Hindlimb muscle (tissue), 1 donor: ENCODE measurements around the gene IGF2BP3. TPM values are rescaled to one million over a fixed set of nuclear protein-coding genes. Genes with fewer than 3 reads are reported as not detected.
A peak's percentile ranks its signal among the peaks of the same experiment; 100 is the strongest.
"Not testable (repeated sequence)": the region's sequence is repeated elsewhere in the genome, so short reads cannot be mapped to it uniquely, and the experiment has no call there.

ENCODE experiments used
- DNase-seq: peaks from one replicate; pipeline ENCODE4 v3.0.0-alpha.2; 2013
- polyA plus RNA-seq: library from polyadenylated mRNA; unstranded; fragments of 120-200 nt; gene quantifications from one replicate; pipeline ENCODE4 v1.2.1, GENCODE V29; 2013; ENCODE audit not compliant: insufficient read length

The IGF2BP3 gene
- polyA plus RNA-seq, 1 donor: 27.5 TPM

DNA sequence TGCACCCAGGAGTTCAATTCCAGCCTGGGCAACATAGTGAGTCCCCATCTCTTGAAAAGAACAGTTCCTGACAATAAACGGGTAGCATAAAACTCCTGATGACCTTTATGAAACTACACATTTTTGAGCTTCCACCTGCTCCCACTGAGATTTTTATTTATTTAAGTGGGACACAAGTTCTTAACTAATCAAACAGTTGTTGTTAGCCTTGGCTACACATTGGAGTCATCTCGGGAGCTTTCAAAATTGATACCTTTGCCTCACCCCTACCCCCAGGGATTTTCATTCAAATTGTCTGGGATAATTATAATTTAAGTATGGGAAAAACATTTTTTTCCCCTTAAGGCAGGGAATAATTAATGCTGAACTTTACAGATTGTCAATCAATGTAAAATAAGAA lies 131.9 kb downstream of the IGF2BP3 start:
- DNase-seq: no peak

DNA sequence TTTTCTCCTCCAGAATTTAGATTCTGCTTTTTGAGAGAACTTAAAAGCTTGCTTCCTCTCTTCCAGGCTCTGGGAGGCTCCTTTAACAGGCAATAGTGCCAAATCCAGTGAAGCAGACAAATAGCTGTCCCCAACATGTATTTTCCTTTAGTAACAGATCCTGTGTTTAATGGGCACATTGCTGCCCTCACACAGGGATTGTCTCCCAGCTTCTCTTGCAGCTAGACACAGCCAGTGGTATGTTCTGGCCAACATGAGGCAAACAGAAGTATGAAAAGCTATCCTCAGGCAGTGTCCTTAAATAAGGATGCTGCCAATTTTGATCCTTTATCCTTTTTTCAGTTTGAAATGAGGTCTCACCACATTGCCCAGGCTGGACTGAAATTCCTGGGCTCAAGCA lies 132.9 kb downstream of the IGF2BP3 start:
- no peak for DNase-seq

DNA sequence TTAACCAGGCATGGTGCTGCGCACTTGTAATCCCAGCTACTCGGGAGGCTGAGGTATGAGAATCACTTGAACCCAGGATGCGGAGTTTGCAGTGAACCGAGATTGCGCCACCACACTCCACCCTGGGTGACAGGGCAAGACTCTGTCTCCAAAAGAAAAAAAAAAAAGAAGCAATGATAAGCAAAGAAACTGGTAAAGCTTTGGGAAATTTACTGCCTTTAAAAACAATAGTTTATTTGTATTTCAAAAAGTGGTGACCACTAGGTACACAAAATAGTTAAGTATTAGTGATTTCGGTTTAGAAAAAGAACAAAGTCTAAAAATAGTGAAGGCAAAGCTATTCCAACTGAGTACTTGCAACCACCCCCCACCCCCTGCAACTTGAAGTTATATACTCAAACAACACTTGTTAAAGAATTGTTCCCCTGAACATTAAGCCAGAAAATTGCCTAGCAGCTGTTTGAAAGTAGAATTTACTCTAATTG lies 133.4 kb downstream of the IGF2BP3 start:
- DNase-seq: no peak

DNA sequence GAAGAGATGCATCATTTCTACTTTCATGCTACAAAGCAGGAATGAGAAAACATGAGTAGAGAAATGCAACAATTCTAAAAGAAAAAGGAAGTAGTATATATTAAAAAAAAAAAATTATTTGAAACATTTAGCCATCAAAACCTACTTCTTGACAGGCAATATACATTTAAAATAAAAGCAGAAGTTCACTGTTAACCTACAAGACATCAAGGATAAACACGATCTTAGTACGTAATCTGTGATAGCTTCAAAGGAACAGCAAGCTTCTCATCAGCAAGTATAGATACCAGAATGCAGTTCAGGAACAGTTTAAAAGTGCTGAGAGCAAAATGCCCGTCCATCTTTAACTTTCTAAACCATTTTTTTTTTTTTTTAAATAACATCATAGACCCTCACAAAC lies 134.2 kb downstream of the IGF2BP3 start:
- DNase-seq: no peak

DNA sequence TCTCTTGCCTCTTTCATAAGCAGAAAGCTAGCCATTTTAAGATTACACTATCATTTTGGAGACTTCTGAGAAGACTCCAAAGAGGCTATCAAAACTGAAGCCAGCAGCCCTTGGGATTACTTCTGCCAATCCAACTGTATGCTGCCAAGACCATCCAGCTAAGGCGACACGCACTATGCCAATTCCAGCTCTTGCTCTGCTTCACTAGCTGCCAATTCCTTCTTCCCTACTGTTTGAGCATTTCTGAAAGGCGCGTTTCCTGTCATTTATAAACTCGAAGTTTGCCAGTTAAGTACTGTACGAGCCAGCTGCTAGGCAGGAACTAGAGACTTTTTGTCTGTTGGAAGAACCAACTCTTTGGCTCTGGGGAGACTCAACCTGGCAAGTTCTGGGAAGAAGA lies 134.7 kb downstream of the IGF2BP3 start:
- DNase-seq: no peak

DNA sequence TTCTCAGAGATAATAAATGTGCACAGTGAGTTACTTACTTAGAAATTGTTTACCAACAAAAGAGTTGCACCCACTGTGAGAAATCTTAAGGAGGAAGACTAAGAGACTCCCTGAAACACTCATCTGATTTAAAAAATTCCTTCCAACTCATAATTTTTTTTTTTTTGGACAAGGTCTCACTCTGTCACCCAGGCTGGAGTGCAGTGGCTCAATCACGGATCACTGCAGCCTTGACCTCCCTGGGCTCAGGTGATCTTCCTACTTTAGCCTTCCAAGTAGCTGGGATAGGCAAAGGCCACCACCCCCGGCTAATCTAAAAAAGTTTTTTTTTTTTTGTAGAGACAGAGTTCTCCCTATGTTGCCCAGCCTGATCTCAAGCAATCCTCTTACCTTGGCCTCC lies 135.2 kb downstream of the IGF2BP3 start:
- no peak for DNase-seq

DNA sequence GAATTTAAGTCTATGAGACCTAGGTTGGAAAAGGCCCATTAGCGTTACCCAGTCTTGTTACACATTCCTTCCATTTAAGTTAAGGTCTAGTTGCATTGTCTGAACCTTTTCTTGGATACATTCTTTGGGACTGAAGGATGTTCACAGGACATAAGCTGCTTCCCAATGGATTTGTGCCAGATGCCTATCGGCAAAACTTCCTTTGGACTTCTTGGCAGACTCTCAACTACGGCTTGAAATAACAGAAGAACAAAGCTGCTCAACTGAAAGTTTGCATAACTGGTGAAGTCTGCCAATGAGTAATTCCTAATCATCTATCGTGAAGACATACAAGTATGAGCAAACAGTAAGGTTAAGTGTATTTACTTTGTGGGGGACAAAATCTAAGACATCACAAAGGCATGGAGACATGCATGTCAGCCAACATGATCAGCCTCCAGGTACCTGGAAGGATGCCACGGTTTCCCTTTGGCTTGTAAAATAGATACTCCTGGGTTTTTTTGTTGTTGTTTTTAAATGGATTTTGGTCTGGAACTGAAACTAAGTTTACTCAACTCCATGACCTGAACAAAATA lies 135.7 kb downstream of the IGF2BP3 start:
- DNase-seq: no peak

DNA sequence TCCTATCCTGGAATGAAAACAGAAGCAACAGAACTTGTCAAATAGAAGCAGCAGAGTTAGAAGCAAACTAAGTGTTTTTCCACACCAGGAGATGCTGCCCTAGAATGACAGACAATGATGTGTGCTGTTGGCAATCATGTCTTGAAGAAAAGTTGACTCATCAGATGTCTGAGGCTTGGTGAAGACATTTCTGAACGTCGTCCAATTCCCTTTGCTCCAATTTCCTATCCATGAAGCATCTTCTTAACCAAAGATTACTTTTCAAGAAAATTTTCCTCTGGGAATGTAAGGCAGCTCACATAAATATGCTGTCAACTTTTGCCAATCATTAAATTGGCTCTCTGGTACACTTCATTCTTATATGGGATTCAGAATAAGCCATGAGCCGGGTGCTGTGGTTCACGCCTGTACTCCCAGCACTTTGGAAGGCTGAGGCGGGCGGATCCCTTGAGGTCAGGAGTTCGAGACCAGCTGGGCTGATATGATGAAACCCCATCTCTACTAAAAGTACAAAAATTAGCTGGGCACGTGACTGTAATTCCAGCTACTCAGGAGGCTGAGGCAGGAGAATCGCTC lies 136.5 kb downstream of the IGF2BP3 start:
- DNase-seq: peak; percentile 81

DNA sequence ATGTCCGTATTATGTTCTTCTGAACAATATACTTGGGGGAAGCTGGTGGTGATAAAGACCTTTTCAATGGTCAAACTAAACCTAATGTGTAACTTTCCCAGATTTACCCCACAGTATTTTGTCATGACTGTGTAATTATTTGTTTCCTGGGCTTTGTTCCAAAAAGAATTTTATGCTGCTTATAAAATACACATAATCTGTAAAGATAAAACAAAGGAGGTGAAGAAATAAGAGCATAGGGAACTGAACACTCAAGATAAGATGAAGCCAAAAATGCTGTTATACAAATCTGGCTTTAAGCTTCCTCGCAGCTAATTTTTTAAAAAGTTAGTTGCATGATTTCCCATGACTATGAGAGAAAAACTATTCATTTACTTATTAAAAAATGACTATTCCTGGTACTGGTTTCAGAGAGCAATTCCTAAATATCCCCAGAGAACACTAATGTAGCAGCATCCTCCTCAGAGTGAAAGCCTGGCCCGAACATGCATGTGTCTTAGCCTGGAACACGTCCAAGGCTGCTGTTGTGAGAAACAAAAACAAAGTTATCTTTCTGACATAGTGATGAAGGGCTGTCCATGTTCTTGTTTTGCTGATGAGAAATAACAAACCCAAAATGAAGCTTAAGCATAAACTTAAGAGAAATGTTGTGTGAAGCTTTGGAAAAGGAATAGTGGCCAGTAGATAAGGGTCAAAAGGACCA lies 137.2 kb downstream of the IGF2BP3 start:
- peak; percentile 68 for DNase-seq

DNA sequence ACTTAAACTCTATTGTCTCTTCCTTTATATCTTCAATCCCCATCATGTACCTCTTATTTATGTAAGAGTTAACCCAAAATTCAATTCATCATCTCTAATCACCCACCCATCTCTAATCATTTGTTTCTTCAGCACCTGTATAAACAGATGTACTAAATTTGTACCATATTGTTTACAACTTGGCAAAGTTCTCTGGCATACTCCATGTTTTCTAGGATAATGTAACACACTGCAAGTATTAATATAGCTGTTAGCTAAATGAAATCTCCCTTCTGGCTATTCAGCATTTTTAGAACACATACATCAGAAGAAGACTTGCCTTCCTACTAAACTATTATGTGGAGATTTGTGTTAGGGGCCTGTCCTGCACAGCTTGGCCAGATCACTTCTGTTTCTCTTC lies 138.1 kb downstream of the IGF2BP3 start:
- no peak for DNase-seq

DNA sequence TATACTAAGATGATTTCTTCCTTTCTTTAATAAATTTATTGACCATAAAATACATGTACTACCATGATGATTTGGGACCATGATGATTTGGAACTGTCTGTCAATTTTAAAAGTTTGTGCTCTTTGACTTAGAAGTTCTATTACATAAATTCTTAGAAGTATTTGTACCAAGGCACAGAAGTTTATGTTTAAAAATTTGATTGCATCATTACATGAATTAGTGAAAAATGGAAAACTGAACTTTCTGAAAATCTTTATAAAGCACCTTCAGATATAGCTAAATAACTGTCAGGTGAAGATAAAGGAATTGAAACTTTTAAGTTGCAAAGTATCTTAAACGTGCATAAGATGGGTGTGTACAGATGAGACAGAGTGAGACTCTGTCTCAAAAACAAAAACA lies 139.2 kb downstream of the IGF2BP3 start:
- DNase-seq: no peak

DNA sequence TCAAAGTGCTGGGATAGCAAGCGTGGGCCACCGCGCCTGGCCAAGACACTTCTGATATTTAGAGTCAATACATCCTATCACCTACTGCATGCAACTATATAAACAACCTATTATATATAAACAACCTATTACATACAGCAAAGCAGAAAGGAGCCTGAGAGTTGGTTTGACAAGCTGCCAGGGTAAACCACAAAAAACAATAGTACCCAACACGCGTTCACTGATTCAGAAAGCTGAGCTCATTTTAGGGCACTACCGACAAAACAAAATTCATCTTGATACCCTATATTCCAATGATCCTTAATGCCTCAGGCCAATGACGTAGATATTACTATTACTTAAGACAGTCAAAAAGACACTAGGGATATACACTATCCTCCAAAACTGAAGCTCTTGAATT lies 154.9 kb downstream of the IGF2BP3 start:
- DNase-seq: no peak

DNA sequence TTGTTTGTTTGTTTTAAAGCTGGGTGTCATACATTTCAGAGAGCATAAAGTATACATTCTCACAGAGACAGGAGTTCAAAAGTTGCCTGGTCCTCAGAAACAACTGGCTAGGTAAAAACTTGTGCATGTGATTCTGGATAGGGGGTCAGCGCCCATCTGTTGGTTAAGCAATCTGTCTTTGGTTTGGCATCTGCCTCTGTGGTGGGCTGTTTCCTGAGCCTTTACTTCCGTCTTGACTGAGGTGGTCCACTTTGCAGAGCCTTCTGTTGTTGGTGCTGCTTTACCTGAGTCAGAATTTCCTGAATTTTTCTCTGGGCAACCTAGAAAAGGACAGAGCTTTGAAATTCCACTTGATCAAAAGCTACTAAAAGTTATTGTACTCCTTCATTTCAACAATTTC lies 158.2 kb downstream of the IGF2BP3 start:
- not testable (repeated sequence) for DNase-seq

DNA sequence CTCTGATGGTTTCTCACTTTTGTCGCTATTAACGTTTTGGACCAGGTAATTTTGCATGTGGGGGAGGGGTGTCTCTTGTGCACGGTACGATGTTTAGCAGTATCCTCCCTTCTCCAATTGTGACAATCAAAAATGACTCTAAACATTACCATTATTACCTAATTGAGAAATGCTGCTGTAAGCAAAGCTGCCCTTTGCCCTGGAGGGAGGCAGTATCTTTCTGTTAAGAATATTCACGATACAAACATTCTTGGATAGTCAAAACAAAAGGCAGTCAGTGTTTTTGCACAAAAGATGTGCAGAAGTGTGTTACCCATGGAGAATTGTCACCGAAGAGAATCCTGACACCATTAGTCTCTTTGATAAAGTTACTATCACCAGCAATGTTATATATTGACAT lies 161.5 kb downstream of the IGF2BP3 start:
- no peak for DNase-seq

DNA sequence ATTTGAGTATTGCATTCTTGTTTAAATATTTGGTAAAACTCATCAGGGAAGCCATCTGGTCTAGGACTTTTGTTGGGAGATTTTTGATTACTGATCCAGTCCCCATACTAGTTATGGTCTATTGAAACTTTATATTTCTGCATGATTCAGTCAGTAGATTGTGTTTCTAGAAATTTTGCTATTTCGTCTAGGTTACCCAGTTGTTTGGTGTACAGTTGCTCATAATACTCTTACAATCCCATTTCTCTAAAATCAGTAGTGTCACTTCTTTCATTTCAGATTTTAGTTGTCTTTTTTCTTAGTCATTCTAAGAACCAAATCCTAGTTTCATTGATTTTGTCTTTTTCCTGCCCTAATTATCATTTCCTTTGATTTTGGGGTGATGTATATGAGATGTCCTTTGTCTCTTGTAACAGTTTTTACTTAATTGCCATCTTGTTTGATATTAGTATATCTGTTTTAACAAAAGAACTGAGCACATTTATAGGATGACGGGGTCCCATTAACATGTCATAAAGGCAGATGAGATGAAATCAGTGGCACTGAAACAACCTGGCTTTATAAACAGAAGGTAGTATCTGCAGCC lies 163.3 kb downstream of the IGF2BP3 start:
- DNase-seq: no peak

DNA sequence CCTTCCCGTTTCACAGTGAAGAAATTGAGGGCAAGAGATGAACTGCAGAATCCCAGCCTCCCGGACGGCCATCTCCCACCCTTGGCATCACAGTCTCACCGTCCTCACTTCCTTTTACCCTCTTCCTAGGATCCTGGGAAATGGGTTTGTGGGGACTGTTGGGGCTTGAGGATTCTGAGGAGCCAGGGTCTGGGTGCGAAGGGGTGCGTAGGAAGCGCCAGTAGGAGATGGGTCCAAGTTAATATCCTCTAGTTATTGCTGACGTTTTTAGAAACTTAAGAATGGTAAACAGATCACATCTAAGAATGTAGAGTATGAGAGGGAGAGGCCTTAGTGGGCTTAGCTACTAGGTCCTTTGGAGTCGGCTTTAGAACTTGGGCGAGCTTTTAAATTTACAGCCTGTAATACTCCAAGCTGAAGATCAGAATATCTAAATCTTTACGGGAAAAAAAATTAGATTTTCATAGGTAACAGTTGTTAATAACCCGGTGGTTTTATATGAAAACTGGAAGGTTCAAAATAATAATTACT lies 170.5 kb downstream of the IGF2BP3 start:
- no peak for DNase-seq

DNA sequence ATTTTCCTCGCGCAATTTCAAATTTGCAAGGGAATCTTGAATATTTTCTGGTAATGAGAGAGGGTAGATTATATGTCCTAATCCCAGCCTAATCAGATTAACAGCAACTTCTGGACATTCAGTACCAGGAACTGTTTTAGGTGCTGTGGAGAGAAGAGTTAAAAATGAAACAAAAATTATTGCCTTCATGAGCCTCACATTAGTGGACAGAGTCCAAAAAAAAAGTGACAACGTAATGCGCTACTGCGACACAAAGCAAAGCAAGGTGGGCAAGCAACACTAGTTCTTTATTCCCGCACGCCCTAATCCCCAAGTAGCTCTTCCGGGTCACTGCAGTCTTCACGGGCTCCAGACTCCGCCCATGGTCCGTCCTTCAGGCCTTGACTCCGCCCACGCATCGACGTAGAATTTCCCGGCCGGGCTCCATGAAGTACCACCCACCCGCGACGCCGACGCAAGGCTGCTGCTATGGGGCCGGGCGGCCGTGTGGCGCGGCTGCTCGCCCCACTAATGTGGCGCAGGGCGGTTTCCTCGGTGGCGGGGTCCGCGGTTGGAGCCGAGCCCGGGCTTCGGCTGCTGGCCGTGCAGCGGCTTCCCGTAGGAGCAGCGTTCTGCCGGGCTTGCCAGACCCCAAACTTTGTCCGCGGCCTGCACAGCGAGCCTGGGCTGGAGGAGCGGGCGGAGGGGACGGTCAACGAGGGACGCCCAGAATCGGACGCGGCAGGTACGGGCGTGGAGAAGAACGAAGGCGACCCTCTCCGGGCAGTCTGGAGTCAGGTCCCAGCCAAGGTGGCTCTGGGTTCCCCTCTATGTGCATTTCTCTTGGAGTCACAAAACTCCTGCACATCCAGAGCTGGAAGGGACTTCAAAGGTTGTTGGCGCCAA lies 171.2 kb downstream of the IGF2BP3 start, which contains the start of gene MALSU1:
Gene MALSU1, plus strand, starts transcription at position 455 of the 885 bp plus-strand sequence. Its CDS starts 14 bp downstream, at position 469.
- DNase-seq: peak; percentile 98

DNA sequence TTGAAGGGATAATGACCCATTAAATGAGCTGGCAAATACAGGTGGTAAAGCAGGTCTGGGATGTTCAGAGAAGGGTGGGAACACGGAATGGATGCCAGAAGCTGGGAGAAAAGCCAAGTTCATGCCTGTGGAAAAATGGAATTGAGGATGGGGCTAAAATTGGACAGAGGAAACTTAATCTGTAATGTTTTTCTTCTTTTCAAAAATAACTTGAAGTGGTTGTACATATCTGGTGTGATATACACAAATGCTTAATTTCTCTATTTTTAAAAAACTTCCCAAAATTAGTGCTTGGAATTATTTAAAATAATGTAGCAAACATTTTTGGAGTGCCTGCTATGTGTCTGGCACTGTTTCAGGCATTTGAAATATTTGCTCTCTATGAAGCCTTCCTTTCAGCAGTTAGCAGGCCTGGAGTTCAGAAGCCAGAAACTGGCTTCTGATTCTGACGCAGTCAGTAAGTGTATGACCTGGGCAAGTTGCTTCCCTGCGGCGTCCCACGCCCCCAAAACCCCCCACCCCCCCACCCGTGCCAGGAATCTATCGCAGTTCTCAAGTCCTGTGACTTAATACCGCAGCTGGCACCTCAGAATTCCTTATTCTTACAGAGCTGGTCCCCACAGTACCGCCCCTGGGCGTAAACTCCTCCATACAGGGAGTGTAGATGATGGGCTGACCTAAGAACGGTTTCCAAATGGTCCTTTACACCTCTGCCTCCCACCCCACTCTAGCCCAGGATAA lies 172.0 kb downstream of the IGF2BP3 start:
- no peak for DNase-seq

DNA sequence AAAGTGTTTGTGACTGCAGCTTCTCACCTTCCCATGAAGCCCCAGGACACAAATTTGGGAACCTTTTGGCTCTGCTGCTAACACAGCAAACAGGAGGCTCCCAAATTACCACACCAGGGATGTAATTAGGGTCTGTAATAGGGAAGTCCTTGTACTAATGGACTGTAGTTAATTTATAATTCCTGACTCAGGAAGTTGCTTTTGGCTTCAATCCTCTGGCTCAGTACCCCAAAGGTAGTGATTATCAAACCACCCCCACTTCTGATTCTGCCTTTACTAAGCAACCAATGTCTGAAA lies 174.9 kb downstream of the IGF2BP3 start:
- no peak for DNase-seq

DNA sequence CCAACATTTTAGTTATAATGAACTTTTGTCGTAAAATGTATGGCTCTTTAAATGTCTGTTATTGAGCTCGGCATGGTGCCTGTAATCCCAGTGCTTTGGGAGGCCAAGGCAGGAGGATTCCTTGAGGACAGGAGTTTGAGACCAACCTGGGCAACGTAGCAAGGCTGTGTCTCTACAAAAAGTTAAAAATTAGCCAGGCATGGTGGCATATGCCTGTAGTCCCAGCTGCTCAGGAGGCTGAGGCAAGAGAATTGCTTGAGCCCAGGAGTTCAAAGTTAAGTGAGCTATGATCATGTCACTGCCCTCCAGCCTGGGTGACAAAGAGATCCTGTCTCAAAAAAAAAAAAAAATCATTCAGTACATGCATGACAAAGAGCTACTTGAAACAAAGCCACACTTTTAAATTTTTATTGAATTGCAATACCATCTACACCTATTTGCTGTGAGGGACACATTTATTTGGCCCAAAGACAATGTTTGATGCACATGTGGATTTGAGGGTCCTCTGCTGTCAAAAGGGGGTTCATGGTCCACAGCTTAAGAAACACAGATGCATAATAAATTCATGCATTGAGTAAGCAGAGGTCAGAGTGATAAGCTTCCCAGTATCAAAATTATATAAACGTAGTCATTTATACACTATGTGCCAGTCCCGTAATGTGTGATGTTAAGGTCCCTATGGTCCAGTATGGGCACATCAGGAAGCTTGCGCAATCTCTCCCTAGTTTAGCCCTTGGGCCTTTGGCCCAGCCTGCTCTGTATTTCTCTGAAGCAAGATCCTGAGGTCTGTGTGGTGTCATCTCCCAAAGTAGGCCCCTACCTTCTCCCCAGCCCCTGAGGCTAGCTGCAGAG lies 175.5 kb downstream of the IGF2BP3 start:
- no peak for DNase-seq
